SK-N-SH treated with all-trans-retinoic acid at 6 μM for 48 hours (cell line): ENCODE measurements around the gene PTPRN2.

ENCODE experiments used
- ATAC-seq: fragments of 200-7000 bp; cut with Tn5 transposase; 3 replicates; pipeline ENCODE4 v1.9.1; 2020; ENCODE audit warnings: mild to moderate bottlenecking, moderate library complexity
- CSDC2 ChIP-seq: fragments of 250-450 bp; sonication (Bioruptor Pico); IDR thresholded peaks from 2 replicates; pipeline ENCODE4 v1.5.0; 2020; ENCODE audit warnings: mild to moderate bottlenecking, moderate library complexity
- CSRNP3 ChIP-seq: fragments of 250-450 bp; sonication (Bioruptor Pico); IDR thresholded peaks from 2 replicates; pipeline ENCODE4 v1.5.1; 2021; ENCODE audit warnings: mild to moderate bottlenecking, moderate library complexity
- ESRRG ChIP-seq: fragments of 250-450 bp; sonication (Bioruptor Pico); IDR thresholded peaks from 2 replicates; pipeline ENCODE4 v1.6.1; 2021; ENCODE audit warnings: mild to moderate bottlenecking
- ISL1 ChIP-seq: fragments of 250-450 bp; sonication (Bioruptor Pico); IDR thresholded peaks from 2 replicates; pipeline ENCODE4 v2.1.2; 2022; ENCODE audit warnings: mild to moderate bottlenecking, moderate library complexity
- OSR1 ChIP-seq: fragments of 250-450 bp; sonication (Bioruptor Pico); IDR thresholded peaks from 2 replicates; pipeline ENCODE4 v1.8.0; 2022; ENCODE audit warnings: moderate library complexity, mild to moderate bottlenecking, inconsistent platforms
- POU6F1 ChIP-seq: fragments of 250-450 bp; sonication (Bioruptor Pico); IDR thresholded peaks from 2 replicates; pipeline ENCODE4 v1.8.0; 2021; ENCODE audit warnings: low read depth, mild to moderate bottlenecking, moderate library complexity, borderline replicate concordance
- PPARA ChIP-seq: fragments of 250-450 bp; sonication (Bioruptor Pico); IDR thresholded peaks from 2 replicates; pipeline ENCODE4 v1.5.0; 2020; ENCODE audit warnings: mild to moderate bottlenecking, borderline replicate concordance
- RARB ChIP-seq: fragments of 250-450 bp; sonication (Bioruptor Pico); IDR thresholded peaks from 2 replicates; pipeline ENCODE4 v1.8.0; 2021; ENCODE audit warnings: mild to moderate bottlenecking, moderate library complexity
- SNAI2 ChIP-seq: fragments of 250-450 bp; sonication (Bioruptor Pico); IDR thresholded peaks from 2 replicates; pipeline ENCODE4 v1.5.0; 2020; ENCODE audit warnings: mild to moderate bottlenecking, moderate library complexity
- TCF4 ChIP-seq: fragments of 250-450 bp; sonication (Bioruptor Pico); IDR thresholded peaks from 2 replicates; pipeline ENCODE4 v1.8.0; 2021; ENCODE audit warnings: mild to moderate bottlenecking, moderate library complexity, borderline replicate concordance
- TOX ChIP-seq: fragments of 250-450 bp; sonication (Bioruptor Pico); IDR thresholded peaks from 2 replicates; pipeline ENCODE4 v1.8.0; 2021; ENCODE audit warnings: mild to moderate bottlenecking, moderate library complexity, borderline replicate concordance
- TSHZ2 ChIP-seq: fragments of 250-450 bp; sonication (Bioruptor Pico); IDR thresholded peaks from 2 replicates; pipeline ENCODE4 v1.5.0; 2020; ENCODE audit warnings: mild to moderate bottlenecking, moderate library complexity
- ZC3H10 ChIP-seq: fragments of 250-450 bp; sonication (Bioruptor Pico); IDR thresholded peaks from 2 replicates; pipeline ENCODE4 v1.5.1; 2021; ENCODE audit warnings: mild to moderate bottlenecking, moderate library complexity
- ZFP3 ChIP-seq: fragments of 250-450 bp; sonication (Bioruptor Pico); IDR thresholded peaks from 2 replicates; pipeline ENCODE4 v1.5.0; 2020; ENCODE audit warnings: mild to moderate bottlenecking, moderate library complexity
- ZFP30 ChIP-seq: fragments of 450-650 bp; formaldehyde crosslinking; IDR thresholded peaks from 2 replicates; pipeline ENCODE4 v1.5.0; 2022; ENCODE audit warnings: mild to moderate bottlenecking, moderate library complexity
- ZNF565 ChIP-seq: fragments of 450-650 bp; formaldehyde crosslinking; conservative IDR thresholded peaks from 2 replicates; pipeline ENCODE4 v1.5.0; 2020; ENCODE audit warnings: low read depth, mild to moderate bottlenecking, moderate library complexity
- ZNF70 ChIP-seq: fragments of 450-650 bp; formaldehyde crosslinking; IDR thresholded peaks from 2 replicates; pipeline ENCODE4 v1.5.0; 2020; ENCODE audit warnings: mild to moderate bottlenecking, moderate library complexity
- ZNF8 ChIP-seq: fragments of 450-650 bp; formaldehyde crosslinking; IDR thresholded peaks from 2 replicates; pipeline ENCODE4 v1.5.0; 2020; ENCODE audit warnings: mild to moderate bottlenecking, moderate library complexity
- TF ChIP-seq, protein P1 (sequence below): fragments of 250-450 bp; sonication (Bioruptor Pico); IDR thresholded peaks from 2 replicates; pipeline ENCODE4 v1.8.0; 2020; ENCODE audit warnings: mild to moderate bottlenecking, moderate library complexity, borderline replicate concordance

Gene PTPRN2

GRCh38 chr7:157609516-157609915, 978.1 kb downstream of the PTPRN2 start:
- TF ChIP-seq TSHZ2 (CRISPR knock-in tag) (no peak), ZNF565 (no peak), TCF4 (no peak), RARB (CRISPR knock-in tag) (no peak), PPARA (no peak), TOX (CRISPR knock-in tag) (no peak), ZC3H10 (CRISPR knock-in tag) (no peak), CSRNP3 (CRISPR knock-in tag) (no peak), CSDC2 (no peak)
- TF ChIP-seq, protein P1, sequence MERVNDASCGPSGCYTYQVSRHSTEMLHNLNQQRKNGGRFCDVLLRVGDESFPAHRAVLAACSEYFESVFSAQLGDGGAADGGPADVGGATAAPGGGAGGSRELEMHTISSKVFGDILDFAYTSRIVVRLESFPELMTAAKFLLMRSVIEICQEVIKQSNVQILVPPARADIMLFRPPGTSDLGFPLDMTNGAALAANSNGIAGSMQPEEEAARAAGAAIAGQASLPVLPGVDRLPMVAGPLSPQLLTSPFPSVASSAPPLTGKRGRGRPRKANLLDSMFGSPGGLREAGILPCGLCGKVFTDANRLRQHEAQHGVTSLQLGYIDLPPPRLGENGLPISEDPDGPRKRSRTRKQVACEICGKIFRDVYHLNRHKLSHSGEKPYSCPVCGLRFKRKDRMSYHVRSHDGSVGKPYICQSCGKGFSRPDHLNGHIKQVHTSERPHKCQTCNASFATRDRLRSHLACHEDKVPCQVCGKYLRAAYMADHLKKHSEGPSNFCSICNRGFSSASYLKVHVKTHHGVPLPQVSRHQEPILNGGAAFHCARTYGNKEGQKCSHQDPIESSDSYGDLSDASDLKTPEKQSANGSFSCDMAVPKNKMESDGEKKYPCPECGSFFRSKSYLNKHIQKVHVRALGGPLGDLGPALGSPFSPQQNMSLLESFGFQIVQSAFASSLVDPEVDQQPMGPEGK (CRISPR knock-in tag), result no peak

GRCh38 chr7:157607218-157607617, 980.4 kb downstream of the PTPRN2 start:
- ATAC-seq, result no peak
- no peak for TF ChIP-seq ZFP3 (CRISPR knock-in tag)
- TF ChIP-seq POU6F1, result no peak
- TF ChIP-seq ISL1 (CRISPR knock-in tag), result no peak
- no peak for TF ChIP-seq CSRNP3 (CRISPR knock-in tag)
- no peak for TF ChIP-seq OSR1
- TF ChIP-seq, protein P1 (CRISPR knock-in tag), result no peak
- no peak for TF ChIP-seq ZC3H10 (CRISPR knock-in tag)
- no peak for TF ChIP-seq ZNF8 (CRISPR knock-in tag)

More at GRCh38 chr7:157609516-157609915, 978.1 kb downstream of the PTPRN2 start:
- no peak for ATAC-seq

DNA sequence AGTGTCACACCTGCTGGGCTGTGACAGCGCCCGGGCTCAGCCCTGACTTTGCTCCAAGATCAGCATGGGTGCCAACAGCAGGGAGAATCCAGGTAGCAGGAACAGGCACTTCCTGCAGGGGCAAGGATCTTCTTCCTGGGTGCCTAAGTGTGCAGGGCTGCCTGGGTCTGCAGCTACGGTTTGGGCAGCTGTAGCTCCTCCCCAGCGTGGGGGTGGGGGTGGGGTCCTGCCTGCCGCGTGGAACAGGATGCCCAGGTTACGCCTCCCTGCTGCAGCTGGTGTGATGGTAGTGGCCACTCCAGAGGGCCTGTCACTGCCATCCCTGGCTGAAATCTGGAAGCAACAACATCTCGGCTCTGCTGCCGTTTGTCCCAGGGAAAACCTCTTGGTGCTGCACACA, 981.5 kb downstream of the PTPRN2 start:
- ATAC-seq, result no peak
- no peak for TF ChIP-seq TSHZ2 (CRISPR knock-in tag)
- TF ChIP-seq ZNF565, result no peak
- no peak for TF ChIP-seq PPARA
- no peak for TF ChIP-seq ZNF70 (CRISPR knock-in tag)
- TF ChIP-seq, protein P1 (CRISPR knock-in tag), result no peak
- TF ChIP-seq ZFP3 (CRISPR knock-in tag), result no peak
- no peak for TF ChIP-seq CSDC2
- TF ChIP-seq ISL1 (CRISPR knock-in tag), result no peak
- TF ChIP-seq SNAI2 (CRISPR knock-in tag), result no peak
- TF ChIP-seq ESRRG (CRISPR knock-in tag), result no peak
- no peak for TF ChIP-seq POU6F1
- no peak for TF ChIP-seq TCF4
- no peak for TF ChIP-seq ZFP30 (CRISPR knock-in tag)
